HG02840 (cell line): ENCODE measurements around the gene PPP1R12B.
"Not testable (repeated sequence)": the region's sequence is repeated elsewhere in the genome, so short reads cannot be mapped to it uniquely, and the experiment has no call there.

Experiments
- ATAC-seq: cut with Tn5 transposase; IDR thresholded peaks from one replicate; pipeline ENCODE4 v1.9.1; 2021; ENCODE audit warnings: mild to moderate bottlenecking, moderate library complexity, moderate number of reproducible peaks; ENCODE audit not compliant: unreplicated experiment, low FRiP score

The PPP1R12B gene

GRCh38 chr1:202547215-202547614 is 198.7 kb downstream of the PPP1R12B start:
- peak; percentile 39 for ATAC-seq

- ATAC-seq = not testable (repeated sequence)
Measured at GRCh38 chr1:202550088-202550487, 201.6 kb downstream of the PPP1R12B start.

- ATAC-seq = no peak
Measured at GRCh38 chr1:202551683-202552082, 203.2 kb downstream of the PPP1R12B start.

- ATAC-seq = not testable (repeated sequence)
Measured at GRCh38 chr1:202552615-202553014, 204.1 kb downstream of the PPP1R12B start.

GRCh38 chr1:202553078-202553477 is 204.6 kb downstream of the PPP1R12B start:
- not testable (repeated sequence) for ATAC-seq

GRCh38 chr1:202553560-202554038 is 205.1 kb downstream of the PPP1R12B start:
- ATAC-seq = peak; percentile 56

- ATAC-seq = not testable (repeated sequence)
Measured at GRCh38 chr1:202554619-202555018, 206.1 kb downstream of the PPP1R12B start.

- not testable (repeated sequence) for ATAC-seq
Measured at GRCh38 chr1:202556037-202556436, 207.5 kb downstream of the PPP1R12B start.

- not testable (repeated sequence) for ATAC-seq
Measured at GRCh38 chr1:202557662-202558061, 209.2 kb downstream of the PPP1R12B start.

GRCh38 chr1:202561240-202561639 is 212.7 kb downstream of the PPP1R12B start:
- no peak for ATAC-seq

- no peak for ATAC-seq
Measured at GRCh38 chr1:202561726-202562443, 213.4 kb downstream of the PPP1R12B start.

- ATAC-seq = no peak
Measured at GRCh38 chr1:202562444-202563060, 214.1 kb downstream of the PPP1R12B start.

GRCh38 chr1:202563818-202564217 is 215.3 kb downstream of the PPP1R12B start:
- ATAC-seq = no peak

GRCh38 chr1:202564958-202565495 is 216.5 kb downstream of the PPP1R12B start:
- ATAC-seq = no peak

GRCh38 chr1:202565890-202566602 is 217.5 kb downstream of the PPP1R12B start:
- no peak for ATAC-seq

- no peak for ATAC-seq
Measured at GRCh38 chr1:202567738-202568137, 219.2 kb downstream of the PPP1R12B start.

GRCh38 chr1:202568410-202568809 is 219.9 kb downstream of the PPP1R12B start:
- no peak for ATAC-seq

- no peak for ATAC-seq
Measured at GRCh38 chr1:202568826-202569225, 220.3 kb downstream of the PPP1R12B start.

- no peak for ATAC-seq
Measured at GRCh38 chr1:202569393-202570322, 221.2 kb downstream of the PPP1R12B start.
